K562 (cell line): ENCODE results near the gene CPM. TPM values are rescaled to one million over a fixed set of nuclear protein-coding genes. Genes with fewer than 3 reads are reported as not detected.

Experiments
- BRCA1 ChIP-seq, 2 experiments: fragments of 450-650 bp in 1 of 2; sonication (generic) in 1 of 2; formaldehyde crosslinking in 1 of 2; IDR thresholded peaks; 2 replicates each; pipeline versions ENCODE4 v1.5.0 to v1.6.1; 2017 to 2020; ENCODE audit warnings: mild to moderate bottlenecking in 1 of 2, missing genetic modification reagents in 1 of 2
- CBX2 ChIP-seq: fragments of 200-600 bp; sonication (generic); IDR thresholded peaks from one replicate; pipeline ENCODE4 v1.6.1; 2012; ENCODE audit warnings: mild to moderate bottlenecking, low read length, inconsistent platforms; ENCODE audit not compliant: insufficient read depth, poor library complexity, severe bottlenecking
- CREB3 ChIP-seq: fragments of 450-650 bp; conservative IDR thresholded peaks from 2 replicates; pipeline ENCODE4 v1.6.1; 2016; ENCODE audit warnings: missing genetic modification characterization, low read depth, mild to moderate bottlenecking, missing compliant biosample characterization, moderate library complexity
- STAT5A ChIP-seq: IDR thresholded peaks from 2 replicates; pipeline ENCODE4 v1.6.1; 2012; ENCODE audit warnings: low read length, inconsistent platforms, borderline replicate concordance
- TBL1XR1 ChIP-seq, 2 experiments: IDR thresholded peaks; 2 replicates each; pipeline ENCODE4 v1.6.1; 2012; ENCODE audit warnings: improper control_type of control experiment in 2 of 2, low read length in 2 of 2, mild to moderate bottlenecking in 1 of 2
- ZKSCAN8 ChIP-seq: fragments of 200-800 bp; sonication (Bioruptor generic); IDR thresholded peaks from 2 replicates; pipeline ENCODE4 v1.6.1; 2016; ENCODE audit warnings: missing genetic modification characterization, missing compliant biosample characterization
- ZNF143 ChIP-seq: sonication (generic); formaldehyde crosslinking; IDR thresholded peaks from 2 replicates; pipeline ENCODE4 v1.9.0; 2022; ENCODE audit warnings: mild to moderate bottlenecking, missing genetic modification reagents
- polyA plus RNA-seq, 8 experiments: library from polyadenylated mRNA; depleted of rRNA in 4 of 8; stranded (reverse) in 5 of 8; unstranded in 3 of 8; fragments of >200 nt; fragmentation: Nextera tagmentation in 2 of 8; fragmentation: Illumina TruSeq in 1 of 8; extraction: Ambion mirVana in 2 of 8; extraction: Trizol in 1 of 8; gene quantifications; 2 replicates each; pipeline versions ENCODE4 v1.2.1 to v1.2.3, GENCODE V29; 2011 to 2014; ENCODE audit warnings: inconsistent platforms in 1 of 8, missing spikeins in 1 of 8
- total RNA-seq, 7 experiments: library from RNA; depleted of rRNA in 6 of 7; stranded (reverse); fragments of >200 nt in 6 of 7; fragmentation: Illumina TruSeq in 2 of 7; extraction: Trizol in 2 of 7; gene quantifications; 2 replicates each; pipeline versions ENCODE4 v1.2.1 to v1.2.3, GENCODE V29; 2011 to 2021; ENCODE audit warnings: low replicate concordance in 1 of 7
- TF ChIP-seq, protein P1 (sequence below): sonication (generic); formaldehyde crosslinking; IDR thresholded peaks from 2 replicates; pipeline ENCODE4 v1.8.0; 2023; ENCODE audit warnings: missing genetic modification reagents, mild to moderate bottlenecking, borderline replicate concordance
- TF ChIP-seq, protein P2 (sequence below): fragments of 250-450 bp; sonication (Bioruptor Pico); IDR thresholded peaks from 2 replicates; pipeline ENCODE4 v1.8.0; 2021; ENCODE audit warnings: borderline replicate concordance, mild to moderate bottlenecking, moderate library complexity; ENCODE audit not compliant: poor library complexity, severe bottlenecking

CPM gene
- total and polyA plus RNA-seq, 9 of the 15 experiments (the other 6 are each of a cell fraction or from before 2014, with no cell fraction given) = 0.31 TPM; not detected in 8

DNA sequence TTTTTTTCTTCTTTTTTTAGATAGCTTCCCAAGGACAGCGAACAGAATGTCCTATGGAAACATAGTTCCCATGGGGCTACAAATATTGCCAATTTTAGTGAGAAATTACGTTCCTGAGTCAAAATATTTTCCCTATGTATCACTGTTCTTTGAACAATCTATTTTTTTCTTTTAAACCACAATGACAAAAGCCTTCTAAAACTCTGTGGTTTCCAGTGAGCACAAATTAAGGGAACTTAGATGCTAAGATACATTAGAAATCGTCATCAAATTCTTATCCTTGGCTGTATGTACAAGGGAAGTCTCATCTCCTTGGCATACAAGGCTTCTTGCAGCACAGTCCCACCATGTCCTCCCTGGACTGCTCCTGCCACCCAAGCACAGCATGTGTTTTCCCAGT is 17.9 kb downstream of the CPM start (continued):
- TF ChIP-seq ZKSCAN8 (no peak), TBL1XR1 (IDR thresholded peaks at IDR 0.05; ENCODE audit: low read length in 2 of 2) (no peak), STAT5A (no peak), CREB3 (tag) (no peak), BRCA1 (IDR thresholded peaks at IDR 0.05) (no peak), BRCA1 (CRISPR knock-in tag; IDR thresholded peaks at IDR 0.05) (no peak), ZNF143 (CRISPR knock-in tag) (no peak), CBX2 (no peak)
- TF ChIP-seq, protein P1, sequence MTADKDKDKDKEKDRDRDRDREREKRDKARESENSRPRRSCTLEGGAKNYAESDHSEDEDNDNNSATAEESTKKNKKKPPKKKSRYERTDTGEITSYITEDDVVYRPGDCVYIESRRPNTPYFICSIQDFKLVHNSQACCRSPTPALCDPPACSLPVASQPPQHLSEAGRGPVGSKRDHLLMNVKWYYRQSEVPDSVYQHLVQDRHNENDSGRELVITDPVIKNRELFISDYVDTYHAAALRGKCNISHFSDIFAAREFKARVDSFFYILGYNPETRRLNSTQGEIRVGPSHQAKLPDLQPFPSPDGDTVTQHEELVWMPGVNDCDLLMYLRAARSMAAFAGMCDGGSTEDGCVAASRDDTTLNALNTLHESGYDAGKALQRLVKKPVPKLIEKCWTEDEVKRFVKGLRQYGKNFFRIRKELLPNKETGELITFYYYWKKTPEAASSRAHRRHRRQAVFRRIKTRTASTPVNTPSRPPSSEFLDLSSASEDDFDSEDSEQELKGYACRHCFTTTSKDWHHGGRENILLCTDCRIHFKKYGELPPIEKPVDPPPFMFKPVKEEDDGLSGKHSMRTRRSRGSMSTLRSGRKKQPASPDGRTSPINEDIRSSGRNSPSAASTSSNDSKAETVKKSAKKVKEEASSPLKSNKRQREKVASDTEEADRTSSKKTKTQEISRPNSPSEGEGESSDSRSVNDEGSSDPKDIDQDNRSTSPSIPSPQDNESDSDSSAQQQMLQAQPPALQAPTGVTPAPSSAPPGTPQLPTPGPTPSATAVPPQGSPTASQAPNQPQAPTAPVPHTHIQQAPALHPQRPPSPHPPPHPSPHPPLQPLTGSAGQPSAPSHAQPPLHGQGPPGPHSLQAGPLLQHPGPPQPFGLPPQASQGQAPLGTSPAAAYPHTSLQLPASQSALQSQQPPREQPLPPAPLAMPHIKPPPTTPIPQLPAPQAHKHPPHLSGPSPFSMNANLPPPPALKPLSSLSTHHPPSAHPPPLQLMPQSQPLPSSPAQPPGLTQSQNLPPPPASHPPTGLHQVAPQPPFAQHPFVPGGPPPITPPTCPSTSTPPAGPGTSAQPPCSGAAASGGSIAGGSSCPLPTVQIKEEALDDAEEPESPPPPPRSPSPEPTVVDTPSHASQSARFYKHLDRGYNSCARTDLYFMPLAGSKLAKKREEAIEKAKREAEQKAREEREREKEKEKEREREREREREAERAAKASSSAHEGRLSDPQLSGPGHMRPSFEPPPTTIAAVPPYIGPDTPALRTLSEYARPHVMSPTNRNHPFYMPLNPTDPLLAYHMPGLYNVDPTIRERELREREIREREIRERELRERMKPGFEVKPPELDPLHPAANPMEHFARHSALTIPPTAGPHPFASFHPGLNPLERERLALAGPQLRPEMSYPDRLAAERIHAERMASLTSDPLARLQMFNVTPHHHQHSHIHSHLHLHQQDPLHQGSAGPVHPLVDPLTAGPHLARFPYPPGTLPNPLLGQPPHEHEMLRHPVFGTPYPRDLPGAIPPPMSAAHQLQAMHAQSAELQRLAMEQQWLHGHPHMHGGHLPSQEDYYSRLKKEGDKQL (CRISPR knock-in tag) = no peak
- TF ChIP-seq, protein P2, sequence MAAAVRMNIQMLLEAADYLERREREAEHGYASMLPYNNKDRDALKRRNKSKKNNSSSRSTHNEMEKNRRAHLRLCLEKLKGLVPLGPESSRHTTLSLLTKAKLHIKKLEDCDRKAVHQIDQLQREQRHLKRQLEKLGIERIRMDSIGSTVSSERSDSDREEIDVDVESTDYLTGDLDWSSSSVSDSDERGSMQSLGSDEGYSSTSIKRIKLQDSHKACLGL = no peak
